Stimulated activated CD8-positive, alpha-beta memory T cell treated with anti-CD3 and anti-CD28 coated beads, Interleukin-15, amount 100 ng/mL, for 24 hours (primary cell): ENCODE results near the gene BDNF.
"Not testable (repeated sequence)": the region's sequence is repeated elsewhere in the genome, so short reads cannot be mapped to it uniquely, and the experiment has no call there.

Source experiments
- DNase-seq: peaks from one replicate; pipeline ENCODE4 v3.0.0-alpha.2; 2020; ENCODE audit warnings: low read depth

The BDNF gene

GRCh38 chr11:27700351-27701301 lies at the start of gene BDNF:
Gene BDNF, minus strand, starts transcription at chr11:27700455. Its CDS starts 41,891 bp downstream, at chr11:27658564.
- DNase-seq = no peak

- DNase-seq = no peak
Measured at GRCh38 chr11:27740362-27741013, 40.2 kb upstream of the BDNF start.

DNA sequence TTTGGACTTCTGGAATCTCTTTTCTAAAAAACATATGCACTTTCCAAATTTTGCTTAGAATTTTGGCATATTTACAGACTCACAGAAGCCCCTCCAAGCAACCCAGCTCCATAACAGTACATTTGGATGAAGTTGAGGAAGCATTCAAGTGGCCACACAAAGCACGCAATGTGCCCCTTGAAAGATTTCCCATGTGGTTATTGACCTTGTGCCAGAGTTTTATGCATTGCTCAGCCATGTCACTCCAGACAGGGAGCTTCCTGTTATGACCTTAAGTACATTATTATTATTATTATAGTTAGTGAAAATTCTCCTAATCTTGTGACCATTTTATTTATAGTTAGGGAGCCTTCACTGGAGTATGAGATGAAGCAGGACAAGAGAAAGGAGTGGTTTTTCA lies 35.0 kb upstream of the BDNF start:
- no peak for DNase-seq

- DNase-seq = not testable (repeated sequence)
Measured at GRCh38 chr11:27731803-27732202, 31.5 kb upstream of the BDNF start.

DNA sequence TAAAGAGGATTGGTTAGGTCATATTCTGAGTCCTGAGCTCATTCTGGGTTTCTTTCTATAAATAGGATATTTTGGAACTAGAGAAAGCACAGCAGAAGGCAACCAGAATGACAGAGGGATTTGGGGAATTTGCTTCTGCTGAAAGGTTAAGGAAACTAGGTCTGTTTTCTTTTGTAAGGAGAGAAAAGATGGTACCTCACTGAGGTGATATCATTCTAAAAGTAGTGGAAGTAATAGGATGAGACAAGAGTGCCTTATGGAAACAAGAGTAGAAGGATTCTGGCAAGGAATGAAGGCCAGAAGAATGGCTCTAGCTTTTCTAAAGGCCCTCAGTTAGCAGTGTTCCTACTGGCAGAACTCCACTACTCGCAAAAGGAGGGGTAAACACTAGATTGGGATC lies 26.7 kb upstream of the BDNF start:
- no peak for DNase-seq

- no peak for DNase-seq
Measured at GRCh38 chr11:27723687-27724086, 23.4 kb upstream of the BDNF start.

DNA sequence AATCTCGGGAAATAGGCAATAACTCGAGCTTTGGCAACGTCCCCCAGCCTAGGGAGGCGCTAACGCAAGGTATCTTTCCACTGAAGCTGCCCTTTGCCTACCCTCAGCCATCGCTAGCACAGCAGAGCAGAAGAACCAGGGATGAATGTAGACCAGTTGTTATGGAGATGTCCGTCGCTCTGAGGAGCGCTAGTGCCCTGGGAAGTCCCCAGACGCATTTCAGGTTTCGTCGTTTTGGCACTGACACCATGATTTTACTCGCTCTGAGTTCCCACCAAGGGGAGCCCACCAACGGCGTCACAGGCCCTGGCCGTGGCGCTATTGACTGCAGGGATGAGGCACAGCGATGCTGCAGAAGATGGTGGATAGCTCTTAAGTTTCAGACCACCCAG lies 22.7 kb upstream of the BDNF start:
- no peak for DNase-seq

- no peak for DNase-seq
Measured at GRCh38 chr11:27722117-27722952, 22.1 kb upstream of the BDNF start.

GRCh38 chr11:27721264-27722116 lies 21.2 kb upstream of the BDNF start:
- DNase-seq = no peak

- no peak for DNase-seq
Measured at GRCh38 chr11:27720277-27720830, 20.1 kb upstream of the BDNF start.

- no peak for DNase-seq
Measured at GRCh38 chr11:27719546-27719925, 19.3 kb upstream of the BDNF start.

DNA sequence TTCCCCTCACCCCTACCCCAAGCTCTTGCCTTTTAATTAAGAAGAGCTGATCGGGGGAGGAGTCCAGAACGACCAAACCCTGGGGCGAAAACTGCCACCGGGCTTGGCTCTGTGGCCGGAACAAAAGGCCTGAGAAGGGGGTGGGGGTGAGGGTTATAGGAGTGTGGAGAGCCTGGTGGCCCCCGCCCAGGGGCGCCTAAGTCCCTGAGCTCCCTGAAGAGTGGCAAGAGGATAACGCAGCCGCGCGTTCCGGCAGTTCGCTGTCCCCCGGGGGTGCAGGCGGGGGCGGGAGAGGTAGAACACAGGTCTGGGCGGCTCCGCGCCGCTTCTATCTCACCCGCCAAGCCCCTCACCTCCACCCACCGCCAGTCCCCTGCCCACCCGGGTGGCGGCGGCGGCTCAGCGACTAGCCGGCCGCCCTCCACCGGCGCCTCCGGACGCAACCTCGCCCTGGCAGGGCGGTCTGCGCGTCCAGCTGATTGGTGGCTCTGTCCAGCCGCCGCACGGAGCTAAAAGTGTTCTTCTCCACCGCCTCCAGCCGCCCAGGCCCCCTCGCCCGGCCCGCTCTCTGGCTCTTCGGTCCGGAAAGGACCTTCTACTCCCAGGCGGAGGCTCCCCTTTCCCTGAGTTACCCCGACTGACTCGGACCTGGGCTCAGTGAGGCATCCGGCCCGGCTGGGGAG lies 18.7 kb upstream of the BDNF start:
- DNase-seq = no peak

DNA sequence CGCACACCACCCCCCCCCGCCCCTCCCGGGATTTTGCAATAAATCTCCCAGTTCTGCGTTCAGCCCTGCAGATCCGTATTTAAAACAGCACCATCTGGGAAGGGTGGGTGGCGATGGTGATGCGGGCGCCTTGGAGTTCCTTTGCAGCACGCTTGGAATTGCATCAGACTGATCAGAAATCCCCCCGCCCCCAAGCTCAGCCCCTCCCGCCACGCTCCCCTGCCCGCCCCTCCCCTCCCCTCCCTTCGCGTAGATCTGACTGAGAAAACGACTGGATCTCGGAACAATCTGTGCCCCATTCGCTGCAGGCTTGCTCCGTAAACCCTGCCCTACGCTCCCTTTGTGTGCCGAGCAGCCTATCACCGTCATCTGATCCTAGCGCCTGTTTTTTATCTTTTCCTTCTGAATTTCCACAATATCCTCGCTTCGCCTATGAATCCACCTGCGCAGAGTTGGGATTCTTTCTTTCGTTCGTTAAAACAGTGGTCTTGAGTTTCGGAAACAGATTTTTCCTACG lies 18.1 kb upstream of the BDNF start:
- DNase-seq = no peak

GRCh38 chr11:27717801-27718229 lies 17.6 kb upstream of the BDNF start:
- DNase-seq = no peak

DNA sequence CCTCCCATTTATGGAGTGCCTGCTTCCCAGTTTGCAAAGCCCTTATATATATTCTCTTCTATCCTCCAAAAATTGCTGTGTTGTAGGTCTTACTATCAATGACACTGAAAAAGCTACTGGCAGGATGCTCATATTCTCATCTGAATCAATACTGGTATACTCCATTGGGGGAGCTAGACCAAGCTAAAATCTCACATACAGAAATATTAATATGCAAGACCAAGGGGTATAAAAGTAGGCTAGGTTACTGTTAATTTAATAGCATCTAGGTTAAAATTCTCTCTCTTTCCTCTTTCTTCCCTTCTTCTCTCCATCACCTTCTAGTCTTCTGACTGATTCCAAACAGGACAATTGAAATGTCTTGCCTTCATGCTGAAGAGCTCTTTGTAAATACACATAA lies 17.1 kb upstream of the BDNF start:
- DNase-seq = no peak

DNA sequence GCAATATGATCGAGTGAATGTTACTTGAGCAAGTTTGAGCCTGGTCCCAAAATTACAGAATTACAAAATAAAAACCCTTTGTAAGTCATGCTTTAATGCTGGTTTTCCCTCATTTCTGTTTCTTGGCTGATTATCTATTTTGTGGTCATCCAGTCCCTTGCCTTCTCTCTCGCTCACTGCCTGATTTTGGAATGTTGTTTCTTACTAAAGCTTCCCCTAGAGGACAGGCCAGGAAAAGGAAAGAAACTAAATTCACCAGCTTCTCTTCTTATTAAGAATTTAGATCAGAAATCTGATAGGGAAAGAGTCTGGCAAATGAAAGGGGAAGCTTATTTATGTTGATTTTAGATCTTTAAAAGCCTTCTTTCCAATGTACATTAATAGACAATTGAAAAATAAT lies 16.6 kb upstream of the BDNF start:
- no peak for DNase-seq

DNA sequence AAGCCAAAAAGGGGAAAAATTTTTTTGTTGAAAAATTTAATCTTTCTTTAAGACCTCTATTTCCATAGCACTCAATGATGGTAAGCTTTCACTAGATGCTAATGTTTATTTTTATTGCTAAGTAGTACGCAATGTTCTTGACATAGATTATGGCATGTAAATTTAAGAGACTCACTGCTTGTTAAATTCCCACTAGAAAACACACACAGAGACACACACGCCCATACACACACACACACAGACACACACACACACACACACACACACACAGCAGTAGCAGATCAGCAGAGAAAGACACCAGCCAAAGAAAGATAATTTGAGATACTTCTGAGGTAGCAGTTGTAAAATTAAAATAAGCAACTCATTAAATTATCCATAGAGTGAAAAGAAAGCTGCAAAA lies 16.0 kb upstream of the BDNF start:
- DNase-seq = no peak

- no peak for DNase-seq
Measured at GRCh38 chr11:27711725-27712124, 11.5 kb upstream of the BDNF start.

- DNase-seq = no peak
Measured at GRCh38 chr11:27710536-27710935, 10.3 kb upstream of the BDNF start.

- no peak for DNase-seq
Measured at GRCh38 chr11:27707676-27708075, 7.4 kb upstream of the BDNF start.
